K562 (cell line): Measurements from ENCODE around the gene SLC39A13. TPM values are rescaled to one million over a fixed set of nuclear protein-coding genes. Genes with fewer than 3 reads are reported as not detected.

ENCODE experiments used
- BRD4 ChIP-seq: fragments of 200-600 bp; sonication (generic); IDR thresholded peaks from 2 replicates; pipeline ENCODE4 v1.6.1; 2017; ENCODE audit warnings: inconsistent platforms
- CHD2 ChIP-seq: IDR thresholded peaks from 2 replicates; pipeline ENCODE4 v1.6.1; 2011; ENCODE audit warnings: low read depth, low read length
- CXXC5 ChIP-seq: fragments of 250-450 bp; sonication (Bioruptor Pico); IDR thresholded peaks from 2 replicates; pipeline ENCODE4 v1.8.0; 2022; ENCODE audit warnings: inconsistent platforms, mild to moderate bottlenecking, moderate library complexity
- ERF ChIP-seq: fragments of 450-650 bp; formaldehyde crosslinking; IDR thresholded peaks from 2 replicates; pipeline ENCODE4 v1.4.0; 2020; ENCODE audit warnings: mild to moderate bottlenecking, mixed read lengths
- KAT2B ChIP-seq: IDR thresholded peaks from one replicate; pipeline ENCODE4 v1.6.1; 2012; ENCODE audit warnings: low read depth, mild to moderate bottlenecking, control low read depth, inconsistent platforms, low read length, moderate library complexity
- KAT8 ChIP-seq: fragments of 450-650 bp; IDR thresholded peaks from 2 replicates; pipeline ENCODE4 v1.6.1; 2016; ENCODE audit warnings: low read depth, mild to moderate bottlenecking
- KDM2B ChIP-seq: fragments of 250-450 bp; sonication (Bioruptor Pico); IDR thresholded peaks from 2 replicates; pipeline ENCODE4 v1.8.0; 2021; ENCODE audit warnings: mild to moderate bottlenecking, moderate library complexity
- LARP7 ChIP-seq: fragments of 450-650 bp; IDR thresholded peaks from 2 replicates; pipeline ENCODE4 v1.6.1; 2016
- MGA ChIP-seq: fragments of 450-650 bp; IDR thresholded peaks from 2 replicates; pipeline ENCODE4 v1.6.1; 2016; ENCODE audit warnings: mild to moderate bottlenecking, moderate library complexity
- PKNOX1 ChIP-seq: fragments of 450-650 bp; IDR thresholded peaks from 2 replicates; pipeline ENCODE4 v1.6.1; 2016
- PREB ChIP-seq: sonication (generic); formaldehyde crosslinking; IDR thresholded peaks from 2 replicates; pipeline ENCODE4 v1.8.1; 2023; ENCODE audit warnings: mild to moderate bottlenecking, missing genetic modification reagents
- SMAD1 ChIP-seq: fragments of 150-350 bp; IDR thresholded peaks from 2 replicates; pipeline ENCODE4 v1.6.1; 2014; ENCODE audit warnings: low read length, low read depth; ENCODE audit not compliant: partially characterized antibody
- ZFX ChIP-seq: sonication (generic); formaldehyde crosslinking; IDR thresholded peaks from 2 replicates; pipeline ENCODE4 v1.8.0; 2022; ENCODE audit warnings: mild to moderate bottlenecking, missing genetic modification reagents, moderate library complexity
- ZNF3 ChIP-seq: fragments of 250-450 bp; sonication (Bioruptor Pico); IDR thresholded peaks from 2 replicates; pipeline ENCODE4 v1.5.0; 2021; ENCODE audit warnings: mild to moderate bottlenecking, moderate library complexity
- ZNF76 ChIP-seq: fragments of 250-450 bp; sonication (Bioruptor Pico); IDR thresholded peaks from 2 replicates; pipeline ENCODE4 v1.4.0; 2020; ENCODE audit warnings: mild to moderate bottlenecking, moderate library complexity, borderline replicate concordance
- polyA plus RNA-seq, 8 experiments: library from polyadenylated mRNA; depleted of rRNA in 4 of 8; stranded (reverse) in 5 of 8; unstranded in 3 of 8; fragments of >200 nt; fragmentation: Nextera tagmentation in 2 of 8; fragmentation: Illumina TruSeq in 1 of 8; extraction: Ambion mirVana in 2 of 8; extraction: Trizol in 1 of 8; gene quantifications; 2 replicates each; pipeline versions ENCODE4 v1.2.1 to v1.2.3, GENCODE V29; 2011 to 2014; ENCODE audit warnings: inconsistent platforms in 1 of 8, missing spikeins in 1 of 8
- total RNA-seq, 7 experiments: library from RNA; depleted of rRNA in 6 of 7; stranded (reverse); fragments of >200 nt in 6 of 7; fragmentation: Illumina TruSeq in 2 of 7; extraction: Trizol in 2 of 7; gene quantifications; 2 replicates each; pipeline versions ENCODE4 v1.2.1 to v1.2.3, GENCODE V29; 2011 to 2021; ENCODE audit warnings: low replicate concordance in 1 of 7

SLC39A13 gene
- total and polyA plus RNA-seq, 9 of the 15 experiments (the other 6 are each of a cell fraction or from before 2014, with no cell fraction given), result 0.17 to 15.9 (median 3.2) TPM

- TF ChIP-seq MGA, result no peak
- TF ChIP-seq SMAD1, result peak; percentile 68
- peak; percentile 49 for TF ChIP-seq CHD2
- peak; percentile 80; the same call in 1 of the 2 replicates for TF ChIP-seq KAT8
- peak; percentile 94 for TF ChIP-seq LARP7
- TF ChIP-seq ERF (CRISPR knock-in tag), result 0 out of 2 replicates have a peak, but pooled peaks have one; percentile 46
- TF ChIP-seq ZNF3, result no peak
- TF ChIP-seq ZNF76 (CRISPR knock-in tag), result no peak
- TF ChIP-seq CXXC5 (CRISPR knock-in tag), result peak; percentile 88
- no peak for TF ChIP-seq KDM2B (CRISPR knock-in tag)
- TF ChIP-seq BRD4, result peak; percentile 91
- no peak for TF ChIP-seq KAT2B
- peak; percentile 65 for TF ChIP-seq ZFX (CRISPR knock-in tag)
- peak; percentile 56 for TF ChIP-seq PKNOX1
- TF ChIP-seq PREB (CRISPR knock-in tag), result no peak
These were observed 17.9 kb downstream of the SLC39A13 start, which contains the start of gene PSMC3 (continued) for GRCh38 chr11:47426062-47426956.
